Measurements from ENCODE around the gene ADM. TPM values are rescaled to one million over a fixed set of nuclear protein-coding genes. Genes with fewer than 3 reads are reported as not detected.
A peak's percentile ranks its signal among the peaks of the same experiment; 100 is the strongest.

The ADM gene
- total RNA-seq, 1 experiment from 2014 or later = 6.2 TPM

DNA sequence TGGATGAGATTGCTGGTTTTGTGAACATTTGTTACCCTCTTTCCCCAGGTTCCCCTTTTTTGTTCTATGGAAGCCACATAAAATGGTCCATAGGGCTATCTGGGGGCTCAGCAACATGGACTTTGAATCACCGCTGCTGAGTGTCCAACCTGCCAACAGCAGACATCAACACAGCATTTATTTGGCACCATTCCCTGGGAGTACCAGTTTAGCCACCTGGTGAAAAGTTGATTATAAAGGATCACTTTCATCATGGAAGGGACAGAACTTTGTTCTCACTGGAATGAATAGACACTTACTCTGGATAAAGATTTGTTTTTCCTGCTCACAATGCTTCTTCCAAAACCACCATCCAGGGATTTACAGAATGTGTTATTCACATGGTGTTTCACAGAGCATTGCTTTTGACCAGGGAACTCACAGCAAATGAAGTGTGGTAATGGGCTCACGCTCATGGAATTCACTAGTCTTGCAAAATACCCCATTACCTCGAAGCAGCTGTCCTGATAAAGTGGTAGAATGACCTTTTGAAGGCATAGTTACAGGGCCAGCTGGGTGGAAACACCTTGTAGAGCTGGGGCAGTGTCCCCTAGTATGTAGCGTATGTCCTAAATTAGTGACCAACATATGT, 43.9 kb downstream of the ADM start:
- no peaks in the 10 kb centered on the region for H3K36me3 ChIP-seq
- no peaks in the 10 kb centered on the region for H3K27me3 ChIP-seq (replicated peaks)
- peaks cover 24% of the 10 kb centered on the region for H3K4me1 ChIP-seq (replicated peaks)
- no peak overlapping the region for H3K27ac ChIP-seq
- DNase-seq (ENCODE audit: low read depth in 1 of 2, low spot score in 2 of 2) = no peak
- H3K9me3 ChIP-seq (replicated peaks) = no peaks in the 10 kb centered on the region
- no peak overlapping the region for H3K4me3 ChIP-seq

DNA sequence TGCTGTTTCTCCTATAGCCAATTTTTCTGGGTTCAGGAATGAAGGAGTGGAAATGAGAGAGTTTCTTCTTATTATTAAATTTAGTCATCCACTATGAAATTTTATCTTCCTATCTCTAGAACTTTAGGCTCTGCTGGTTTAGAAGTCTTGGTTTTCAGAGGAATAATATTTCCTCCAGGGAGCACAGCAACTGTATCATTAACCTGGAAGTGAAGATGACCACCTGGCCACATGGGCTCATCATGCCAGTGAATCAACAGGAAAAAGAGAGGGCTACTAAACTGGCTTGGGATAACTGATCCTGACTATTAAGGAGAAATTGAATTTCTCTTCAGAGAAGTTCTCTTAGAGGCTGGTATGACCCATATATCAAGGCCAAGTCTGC, 44.4 kb downstream of the ADM start:
- H3K9me3 ChIP-seq (replicated peaks) = no peaks in the 10 kb centered on the region
- no peak for DNase-seq (ENCODE audit: low read depth in 1 of 2, low spot score in 2 of 2)
- no peak overlapping the region for H3K27ac ChIP-seq
- no peaks in the 10 kb centered on the region for H3K36me3 ChIP-seq
- H3K27me3 ChIP-seq (replicated peaks) = no peaks in the 10 kb centered on the region
- H3K4me1 ChIP-seq (replicated peaks) = peaks cover 24% of the 10 kb centered on the region
- no peak overlapping the region for H3K4me3 ChIP-seq

DNA sequence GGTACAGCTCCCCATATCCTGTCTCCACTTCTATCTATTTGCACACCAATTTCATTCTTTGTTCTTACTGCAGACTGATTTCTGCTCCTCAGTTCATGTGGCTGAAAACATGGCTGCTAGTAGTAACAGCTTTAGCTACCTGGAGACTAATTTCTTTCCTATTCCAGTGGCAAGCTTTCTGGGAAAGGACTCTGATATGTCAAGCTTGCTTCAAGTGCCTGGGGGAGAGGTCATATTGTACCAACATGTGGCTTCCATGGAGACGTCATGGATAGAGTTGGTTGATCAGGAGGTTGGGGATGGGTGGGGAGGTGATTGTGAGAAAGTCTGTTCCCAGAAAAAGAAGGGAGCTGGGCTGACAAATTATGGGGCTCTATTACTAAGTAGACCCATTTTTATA, 44.9 kb downstream of the ADM start:
- no peak for DNase-seq (ENCODE audit: low read depth in 1 of 2, low spot score in 2 of 2)
- no peaks in the 10 kb centered on the region for H3K9me3 ChIP-seq (replicated peaks)
- H3K27ac ChIP-seq = no peak overlapping the region
- H3K27me3 ChIP-seq (replicated peaks) = no peaks in the 10 kb centered on the region
- no peaks in the 10 kb centered on the region for H3K36me3 ChIP-seq
- H3K4me3 ChIP-seq = no peak overlapping the region
- peaks cover 24% of the 10 kb centered on the region for H3K4me1 ChIP-seq (replicated peaks)

DNA sequence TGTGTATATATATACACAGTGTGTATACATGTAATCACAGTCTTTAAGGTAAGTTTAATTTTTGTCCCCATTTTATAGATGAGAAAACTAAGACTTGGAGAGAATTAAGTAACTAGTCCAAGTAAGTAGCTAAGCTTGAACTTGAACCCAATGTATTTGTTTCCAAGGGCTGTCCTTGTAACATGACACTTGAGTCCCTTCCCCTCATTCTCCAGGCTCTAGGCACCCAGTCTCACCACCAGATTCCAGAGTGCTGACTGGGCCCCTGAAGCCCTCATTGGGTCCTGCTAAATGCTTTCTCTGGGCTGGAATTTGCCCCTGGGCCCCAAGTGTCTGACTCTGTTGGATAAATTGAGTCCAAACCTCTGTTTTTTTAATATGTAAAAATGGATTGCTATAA, 45.5 kb downstream of the ADM start:
- Histone ChIP-seq H3K27me3 (replicated peaks) (no peaks in the 10 kb centered on the region), H3K27ac (peak overlapping the region; percentile 61), H3K36me3 (no peaks in the 10 kb centered on the region), H3K4me3 (no peak overlapping the region), H3K9me3 (replicated peaks) (no peaks in the 10 kb centered on the region), H3K4me1 (replicated peaks) (peaks cover 24% of the 10 kb centered on the region)
- DNase-seq (ENCODE audit: low read depth in 1 of 2, low spot score in 2 of 2) = peak; percentile 76 to 83

DNA sequence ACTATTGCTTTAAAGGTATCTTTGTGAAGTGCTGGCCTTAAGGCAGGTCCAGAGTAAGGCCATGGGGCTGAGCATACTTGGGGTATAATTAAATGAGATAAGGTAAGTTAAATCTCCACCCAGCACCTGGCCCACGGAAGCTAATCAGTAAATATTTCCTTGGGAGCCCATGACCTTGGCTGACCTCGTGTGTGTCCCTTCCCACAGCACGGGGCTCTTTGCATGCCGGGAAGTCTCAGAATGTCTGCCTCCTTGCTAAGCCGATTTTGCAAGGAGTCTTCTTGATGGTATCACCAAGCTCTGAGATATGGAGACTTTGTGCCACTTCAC, 46.5 kb downstream of the ADM start:
- Histone ChIP-seq H3K27me3 (replicated peaks) (no peaks in the 10 kb centered on the region), H3K4me1 (replicated peaks) (peaks cover 24% of the 10 kb centered on the region), H3K27ac (peak overlapping the region; percentile 61), H3K36me3 (no peaks in the 10 kb centered on the region), H3K9me3 (replicated peaks) (no peaks in the 10 kb centered on the region), H3K4me3 (no peak overlapping the region)
- DNase-seq (ENCODE audit: low read depth in 1 of 2, low spot score in 2 of 2) = no peak

DNA sequence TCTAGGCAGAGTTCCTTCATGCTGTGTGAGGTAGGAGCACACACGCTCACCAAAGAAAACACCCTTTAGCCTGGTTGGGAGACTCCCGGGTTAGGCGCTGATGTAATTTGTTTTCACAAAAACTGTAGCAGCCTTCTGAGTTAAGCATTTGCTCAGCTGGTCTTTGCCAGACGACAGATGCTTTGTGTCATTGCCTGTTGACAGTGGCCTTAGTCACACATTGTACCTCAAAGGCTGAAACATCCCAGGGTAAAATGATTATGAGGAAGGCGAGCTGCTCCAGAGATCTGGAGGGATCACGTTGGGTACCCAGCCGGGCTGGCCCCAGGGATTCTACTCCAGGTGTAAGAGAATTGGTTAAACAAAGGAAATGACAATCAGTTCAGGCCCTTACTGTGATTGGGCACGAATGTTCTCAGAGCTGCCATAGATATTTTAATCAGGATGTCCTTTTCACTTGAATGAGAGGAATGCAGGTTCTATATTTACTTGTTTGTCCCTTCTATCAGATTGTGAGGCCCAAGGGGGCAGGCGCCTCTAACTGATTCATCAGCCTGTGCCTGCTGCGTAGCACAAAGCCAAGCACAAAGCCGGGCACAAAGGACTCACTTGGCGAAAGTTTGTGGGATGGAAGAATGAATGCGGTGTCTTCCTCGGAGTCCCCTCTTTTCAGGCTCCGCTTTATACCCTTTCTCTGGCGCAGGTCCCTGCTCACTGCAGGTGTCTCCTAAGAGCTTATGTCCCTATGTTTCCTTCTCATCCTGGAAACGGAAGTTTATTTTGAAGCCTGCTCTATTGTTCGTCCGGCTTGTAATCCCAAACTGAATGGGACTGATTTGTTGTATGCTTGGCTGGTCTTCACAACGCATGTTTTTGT, 47.1 kb downstream of the ADM start:
- H3K9me3 ChIP-seq (replicated peaks) = no peaks in the 10 kb centered on the region
- H3K27me3 ChIP-seq (replicated peaks) = no peaks in the 10 kb centered on the region
- H3K27ac ChIP-seq = peak overlapping the region; percentile 61
- no peak overlapping the region for H3K4me3 ChIP-seq
- peak; percentile 68 to 71 for DNase-seq (ENCODE audit: low read depth in 1 of 2, low spot score in 2 of 2)
- H3K36me3 ChIP-seq = no peaks in the 10 kb centered on the region
- peaks cover 24% of the 10 kb centered on the region for H3K4me1 ChIP-seq (replicated peaks)

DNA sequence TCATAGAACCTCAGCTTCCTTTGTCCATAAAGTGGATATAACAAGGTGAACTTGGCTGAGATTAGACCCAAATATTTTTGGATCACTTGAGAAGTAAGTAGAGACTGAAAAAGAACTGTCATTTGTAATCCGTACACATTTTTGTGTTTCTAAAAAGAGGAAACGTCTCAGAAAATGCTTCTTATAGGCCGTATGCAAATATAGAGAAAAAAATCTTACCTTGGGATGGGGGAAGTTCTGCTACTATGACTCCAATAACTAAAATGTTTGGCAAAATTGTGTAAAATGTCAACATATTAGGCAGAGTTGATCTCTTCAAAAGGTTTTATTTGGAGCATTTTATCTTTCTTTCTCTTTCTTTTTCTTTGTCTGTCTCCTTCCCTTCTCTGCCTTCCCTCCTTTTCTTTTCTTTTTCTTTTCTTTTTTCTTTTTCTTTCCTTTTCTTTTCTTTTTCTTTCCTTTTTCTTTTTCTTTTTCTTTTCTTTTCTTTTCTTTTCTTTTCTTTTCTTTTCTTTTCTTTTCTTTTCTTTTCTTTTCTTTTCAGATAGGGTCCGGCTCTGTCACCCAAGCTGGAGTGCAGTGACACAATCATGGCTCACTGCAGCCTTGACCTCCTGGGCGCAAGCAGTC, 48.2 kb downstream of the ADM start:
- no peaks in the 10 kb centered on the region for H3K27me3 ChIP-seq (replicated peaks)
- peaks cover 24% of the 10 kb centered on the region for H3K4me1 ChIP-seq (replicated peaks)
- no peak overlapping the region for H3K4me3 ChIP-seq
- H3K27ac ChIP-seq = no peak overlapping the region
- H3K36me3 ChIP-seq = no peaks in the 10 kb centered on the region
- DNase-seq (ENCODE audit: low read depth in 1 of 2, low spot score in 2 of 2) = no peak
- no peaks in the 10 kb centered on the region for H3K9me3 ChIP-seq (replicated peaks)

DNA sequence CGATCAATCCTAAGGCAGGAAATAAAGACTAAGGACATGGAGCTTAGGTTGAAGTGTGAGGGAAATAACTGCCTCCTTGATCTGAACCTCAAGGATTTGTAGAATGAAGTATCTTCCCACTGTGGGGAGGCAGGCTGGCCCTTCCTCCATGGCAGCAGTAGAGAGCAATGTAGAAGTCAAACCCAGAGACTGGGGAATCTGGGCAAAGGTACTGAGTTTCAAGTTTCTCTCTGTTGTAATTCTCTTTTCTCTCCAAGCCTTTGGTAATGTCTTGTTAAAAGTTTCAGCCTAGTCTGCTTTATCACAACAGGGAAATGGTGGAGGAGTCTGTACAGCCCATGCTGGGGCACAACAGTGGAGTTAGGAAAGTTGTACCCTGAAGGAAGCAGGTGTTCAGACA, 49.5 kb downstream of the ADM start:
- DNase-seq (ENCODE audit: low read depth in 1 of 2, low spot score in 2 of 2) = no peak
- Histone ChIP-seq H3K9me3 (replicated peaks) (no peaks in the 10 kb centered on the region), H3K4me3 (no peak overlapping the region), H3K27me3 (replicated peaks) (no peaks in the 10 kb centered on the region), H3K27ac (no peak overlapping the region), H3K36me3 (no peaks in the 10 kb centered on the region), H3K4me1 (replicated peaks) (peaks cover 24% of the 10 kb centered on the region)

DNA sequence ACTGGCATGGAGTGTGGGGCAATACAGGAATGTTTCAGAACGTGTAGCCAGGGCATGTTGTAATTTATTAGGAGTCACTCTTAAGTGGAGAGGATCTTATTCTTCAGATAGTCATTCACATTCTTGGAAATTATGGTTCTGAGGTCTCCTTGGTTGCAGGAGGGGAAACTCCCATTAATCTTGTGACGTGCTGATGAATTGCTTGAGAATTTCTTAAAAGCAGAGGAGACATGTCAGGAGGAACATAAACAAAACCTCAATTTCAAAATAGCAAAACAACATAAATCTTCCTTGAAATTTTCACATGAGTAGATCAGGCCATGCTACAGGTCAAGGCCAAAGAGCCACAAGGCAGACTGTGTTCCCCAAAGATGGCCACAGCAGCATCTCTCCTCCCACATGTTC, 50.4 kb downstream of the ADM start:
- H3K27me3 ChIP-seq (replicated peaks) = no peaks in the 10 kb centered on the region
- DNase-seq (ENCODE audit: low read depth in 1 of 2, low spot score in 2 of 2) = no peak
- H3K36me3 ChIP-seq = no peaks in the 10 kb centered on the region
- H3K4me3 ChIP-seq = no peak overlapping the region
- peaks cover 22% of the 10 kb centered on the region for H3K4me1 ChIP-seq (replicated peaks)
- H3K27ac ChIP-seq = no peak overlapping the region
- no peaks in the 10 kb centered on the region for H3K9me3 ChIP-seq (replicated peaks)

DNA sequence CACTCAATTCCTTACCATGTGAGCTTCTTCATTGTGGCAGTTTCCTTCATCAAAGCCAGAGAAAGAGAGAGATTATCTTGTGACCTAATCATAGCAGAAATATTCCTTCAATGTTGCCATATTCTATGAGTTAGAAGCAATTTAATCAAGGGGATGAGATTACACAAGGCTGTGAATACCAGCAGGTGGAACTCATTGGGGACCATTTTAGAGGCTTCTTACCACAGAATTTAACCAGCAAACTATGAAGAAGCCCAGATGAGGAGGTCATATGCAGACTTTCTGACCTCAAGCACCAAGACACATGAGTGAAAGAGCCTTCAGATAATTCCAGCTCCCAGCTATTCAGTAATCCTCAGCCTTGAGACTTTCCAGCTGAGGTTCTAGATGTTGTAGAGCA, 51.3 kb downstream of the ADM start:
- Histone ChIP-seq H3K36me3 (no peaks in the 10 kb centered on the region), H3K9me3 (replicated peaks) (no peaks in the 10 kb centered on the region), H3K27me3 (replicated peaks) (no peaks in the 10 kb centered on the region), H3K4me1 (replicated peaks) (peaks cover 13% of the 10 kb centered on the region), H3K27ac (no peak overlapping the region), H3K4me3 (no peak overlapping the region)
- DNase-seq (ENCODE audit: low read depth in 1 of 2, low spot score in 2 of 2) = no peak

Other genes with a start within 250 kb of the ADM start
- 19.9 and 29.7 TPM in 2 replicates for gene SBF2, start 10.9 kb upstream of the ADM start, total RNA-seq (2014; rRNA removed; shearing (Covaris generic))
- 0.75 and 1.5 TPM in 2 replicates for gene AMPD3, start 150.2 kb downstream of the ADM start, total RNA-seq (2014; rRNA removed; shearing (Covaris generic))
- gene RNF141, start 236.1 kb downstream of the ADM start, total RNA-seq (2014; rRNA removed; shearing (Covaris generic)) = 19.9 and 23.5 TPM in 2 replicates